AG04449 (cell line): ENCODE data around the gene CNOT4.
A peak's percentile ranks its signal among the peaks of the same experiment; 100 is the strongest.

ENCODE experiments used
- CTCF ChIA-PET: fragments of 350-600 bp; formaldehyde crosslinking; extraction: SDS; loops from one replicate; lab custom pipeline; 2021; ENCODE audit warnings: antibody characterized with exemption; lab: Yijun Ruan, JAX
- POLR2A ChIA-PET: fragments of 400-600, 350-600 bp; formaldehyde crosslinking; extraction: SDS; loops from one replicate; lab custom pipeline; 2020; ENCODE audit warnings: antibody characterized with exemption, inconsistent platforms; lab: Yijun Ruan, JAX
- DNase-seq: peaks from one replicate; pipeline ENCODE4 v3.0.0-alpha.2; 2010; ENCODE audit warnings: low read depth, low spot score
- H3K4me3 ChIP-seq: 2 replicates; pipeline ENCODE4 v1.5.1; 2011; ENCODE audit warnings: low read depth, mild to moderate bottlenecking, control low read depth, low read length
- CTCF ChIP-seq: IDR thresholded peaks from one replicate; pipeline ENCODE4 v1.5.1; 2011; ENCODE audit warnings: mild to moderate bottlenecking, moderate library complexity, low read length, control low read depth, inconsistent platforms; ENCODE audit not compliant: insufficient read depth; ENCODE audit errors: missing control alignments

Gene CNOT4

GRCh38 chr7:135425036-135425435 is 84.9 kb downstream of the CNOT4 start:
- no peak for DNase-seq
- no peak for TF ChIP-seq CTCF
- ChIA-PET CTCF (interaction anchor here (1.0 to 1.8 kb wide), 3 partner anchors 9 to 144 kb away, joined by 3 to 4 read pairs (median 3); no protein-coding TSS in a partner anchor), POLR2A (no interaction called here)
- no peak overlapping the region for H3K4me3 ChIP-seq

- ChIA-PET POLR2A (no interaction called here), CTCF (interaction anchor here (0.8 kb wide), 1 partner anchor 138 kb away, joined by 3 read pairs; the partner anchor contains the start of gene NUP205)
- no peak overlapping the region for H3K4me3 ChIP-seq
- TF ChIP-seq CTCF: no peak
- no peak for DNase-seq
Measured at GRCh38 chr7:135420786-135421185, 89.1 kb downstream of the CNOT4 start.

GRCh38 chr7:135416431-135416830 is 93.5 kb downstream of the CNOT4 start:
- POLR2A ChIA-PET: no interaction called here
- CTCF ChIA-PET: interaction anchor here (0.8 to 0.9 kb wide), 2 partner anchors 8 to 9 kb away, joined by 3 read pairs; no protein-coding TSS in a partner anchor

GRCh38 chr7:135414850-135415439 is 95.0 kb downstream of the CNOT4 start:
- peak; percentile 39 for TF ChIP-seq CTCF
- no peak overlapping the region for H3K4me3 ChIP-seq
- DNase-seq: no peak
- CTCF ChIA-PET: interaction anchor here (0.6 to 1.8 kb wide), 5 partner anchors 9 to 143 kb away, joined by 3 to 6 read pairs (median 4); partner anchors contain the start of gene NUP205
- POLR2A ChIA-PET: no interaction called here

More at GRCh38 chr7:135416431-135416830, 93.5 kb downstream of the CNOT4 start:
- H3K4me3 ChIP-seq: no peak overlapping the region
- DNase-seq: no peak
- TF ChIP-seq CTCF: no peak

- no peak for TF ChIP-seq CTCF
- no peak for DNase-seq
- ChIA-PET CTCF (interaction anchor here (0.8 to 1.8 kb wide), 5 partner anchors 13 to 144 kb away, joined by 3 to 6 read pairs (median 3); partner anchors contain the start of gene NUP205), POLR2A (no interaction called here)
- no peak overlapping the region for H3K4me3 ChIP-seq
Measured at GRCh38 chr7:135414208-135414607, 95.7 kb downstream of the CNOT4 start.

- no peak for DNase-seq
- TF ChIP-seq CTCF: no peak
- H3K4me3 ChIP-seq: no peak overlapping the region
- CTCF ChIA-PET: interaction anchor here (1.0 kb wide), 1 partner anchor 9 kb away, joined by 4 read pairs; no protein-coding TSS in a partner anchor
- POLR2A ChIA-PET: no interaction called here
Measured at GRCh38 chr7:135411098-135411497, 98.8 kb downstream of the CNOT4 start.
